H54 (cell line): ENCODE results near the gene FGD5.

Experiments
- DNase-seq: peaks from one replicate; pipeline ENCODE4 v3.0.0; 2011; ENCODE audit warnings: low spot score, mixed read lengths; ENCODE audit not compliant: insufficient read length
- FAIRE-seq: peaks from 3 replicates; lab custom pipeline; 2011; peaks lifted over from hg19 to GRCh38; lab: Jason Lieb, UNC
- POLR2A ChIP-seq: IDR thresholded peaks from 2 replicates; pipeline ENCODE4 v1.6.1; 2011; ENCODE audit warnings: low read depth, mild to moderate bottlenecking, low read length

FGD5 gene

DNA sequence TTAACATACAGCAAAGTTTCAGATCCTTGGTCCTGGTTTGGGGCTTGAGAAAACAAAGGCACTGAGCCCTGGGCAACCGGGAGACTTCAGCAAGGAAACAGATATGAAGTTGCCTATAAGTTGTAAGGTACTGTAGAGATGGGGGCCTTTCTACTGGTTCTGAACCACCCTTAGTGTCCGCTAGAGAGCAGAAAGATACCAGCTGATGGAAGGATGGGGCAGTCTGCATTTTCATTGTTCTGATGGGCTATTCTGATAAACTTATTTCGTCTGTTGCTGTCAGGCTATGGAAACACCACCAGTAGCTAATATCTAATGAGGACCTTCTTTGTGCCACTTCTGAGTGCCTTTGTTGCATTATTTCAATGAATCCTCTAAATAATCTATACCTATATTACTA, 38.7 kb downstream of the FGD5 start:
- no peak for DNase-seq
- TF ChIP-seq POLR2A = no peak
- no peak for FAIRE-seq

DNA sequence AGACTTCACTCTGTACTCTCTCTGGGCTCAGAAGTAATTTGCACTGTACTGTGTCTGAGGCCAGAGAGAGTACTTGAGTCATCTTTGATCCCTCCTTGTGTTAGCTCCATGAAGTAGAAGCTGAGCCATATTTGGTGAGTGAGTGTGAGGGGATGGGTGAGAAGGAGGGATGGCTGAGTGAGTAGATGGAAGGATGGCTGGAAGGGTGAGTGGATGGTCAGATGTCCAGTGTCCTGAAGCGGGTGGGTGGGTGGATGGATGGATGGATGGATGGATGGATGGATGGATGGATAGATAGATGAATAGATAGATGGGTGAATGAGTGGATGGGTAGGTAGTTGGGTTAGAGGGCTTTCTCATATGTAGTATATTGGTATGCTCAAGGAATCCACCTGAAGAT, 39.3 kb downstream of the FGD5 start:
- no peak for TF ChIP-seq POLR2A
- DNase-seq (no peak), FAIRE-seq (no peak)

DNA sequence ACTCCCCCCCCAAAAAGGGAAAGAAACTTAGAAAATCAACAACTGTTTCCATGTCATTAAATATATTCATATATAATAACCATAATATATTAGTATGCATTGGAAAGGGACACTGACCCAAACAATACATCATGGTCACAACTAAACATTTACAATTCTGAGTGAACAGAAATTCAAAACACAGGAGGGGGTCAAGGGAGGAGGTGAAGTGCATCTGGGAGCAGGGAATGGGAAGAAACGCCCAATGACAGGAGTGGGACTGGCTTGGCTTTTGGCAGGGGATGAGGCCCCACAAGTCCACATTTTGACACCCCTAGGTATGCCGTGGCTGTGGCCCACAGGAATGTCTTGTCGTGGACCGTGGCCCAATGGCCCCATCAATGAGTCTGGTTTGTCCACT, 41.1 kb downstream of the FGD5 start:
- no peak for DNase-seq
- no peak for TF ChIP-seq POLR2A
- no peak for FAIRE-seq

DNA sequence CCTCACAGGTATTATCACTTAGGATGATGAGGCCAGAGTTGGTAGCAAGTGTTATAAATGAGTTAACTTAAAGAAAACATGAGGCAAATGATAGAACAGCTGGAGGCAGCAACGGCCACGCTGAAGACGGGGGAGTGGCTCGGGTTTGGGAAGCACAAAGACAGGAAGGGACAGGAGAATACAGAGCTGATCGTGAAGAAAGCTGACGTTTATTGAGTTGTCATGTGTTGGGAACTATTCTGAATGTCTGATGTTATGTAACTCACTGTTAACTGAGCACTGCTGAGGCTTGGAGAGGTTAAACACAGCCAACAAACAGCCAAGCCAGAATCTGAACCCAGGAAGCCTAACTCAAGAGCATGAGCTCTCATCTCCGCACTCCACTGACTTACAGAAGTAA, 42.3 kb downstream of the FGD5 start:
- no peak for TF ChIP-seq POLR2A
- no peak for FAIRE-seq
- no peak for DNase-seq

DNA sequence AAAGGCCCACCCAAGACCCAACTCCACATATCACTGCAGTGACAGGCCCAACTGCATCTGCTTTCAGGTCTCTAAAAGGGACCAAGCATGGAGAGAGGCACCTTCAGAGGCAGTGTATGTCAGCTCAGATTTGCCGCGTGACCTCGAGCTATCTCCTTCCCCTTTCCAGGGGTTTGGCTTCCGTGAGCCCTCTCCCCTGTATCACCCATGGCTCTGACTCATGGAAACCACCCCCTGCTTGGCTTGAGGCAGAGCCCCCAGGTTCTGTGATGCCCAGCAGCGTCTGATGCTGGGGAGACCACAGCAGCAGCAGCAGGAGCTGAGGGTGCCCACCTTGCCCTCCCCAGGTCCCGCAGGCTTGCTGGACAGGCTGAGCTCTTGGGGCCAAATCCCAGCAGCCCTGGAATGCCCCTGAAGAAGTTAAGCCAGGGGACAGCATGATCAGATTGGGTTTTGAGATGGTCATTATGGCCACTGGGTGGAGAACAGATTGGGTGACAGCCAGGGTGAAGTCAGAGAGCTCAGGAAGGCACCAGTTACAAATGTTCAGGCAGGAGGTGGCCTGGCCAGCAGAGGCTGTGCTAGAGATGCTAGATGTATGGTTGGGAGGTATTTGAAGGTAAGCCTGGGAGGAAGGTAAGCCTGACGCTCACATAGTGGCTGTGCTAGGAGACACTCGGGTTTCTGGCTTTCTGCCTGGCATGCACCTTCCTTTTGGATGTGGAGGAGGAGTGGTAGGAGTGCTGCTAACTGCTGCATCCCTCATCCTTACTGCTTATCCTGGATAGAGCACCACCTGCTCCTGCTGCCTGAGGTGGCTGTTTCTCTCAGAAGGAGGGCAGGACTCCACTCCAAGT, 42.9 kb downstream of the FGD5 start:
- FAIRE-seq (no peak), DNase-seq (no peak)
- no peak for TF ChIP-seq POLR2A

DNA sequence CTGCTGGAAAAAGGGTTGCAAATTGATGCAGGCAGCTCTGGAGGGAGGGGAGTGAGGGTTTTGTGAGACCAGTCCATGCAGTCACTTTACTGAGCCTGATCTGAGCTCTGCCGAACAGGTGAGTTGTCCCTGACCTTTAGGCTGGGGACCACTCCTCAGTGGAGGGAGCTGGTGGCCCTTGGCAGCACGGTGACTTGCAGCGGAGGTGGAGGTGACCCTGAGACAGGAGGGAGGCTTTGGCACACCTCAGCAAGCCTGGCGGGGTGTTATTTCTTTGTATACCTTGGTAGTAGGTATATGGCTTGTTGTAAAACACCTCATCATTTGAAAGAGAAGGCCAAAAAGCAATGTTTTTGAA, 43.5 kb downstream of the FGD5 start:
- FAIRE-seq (no peak), DNase-seq (no peak)

DNA sequence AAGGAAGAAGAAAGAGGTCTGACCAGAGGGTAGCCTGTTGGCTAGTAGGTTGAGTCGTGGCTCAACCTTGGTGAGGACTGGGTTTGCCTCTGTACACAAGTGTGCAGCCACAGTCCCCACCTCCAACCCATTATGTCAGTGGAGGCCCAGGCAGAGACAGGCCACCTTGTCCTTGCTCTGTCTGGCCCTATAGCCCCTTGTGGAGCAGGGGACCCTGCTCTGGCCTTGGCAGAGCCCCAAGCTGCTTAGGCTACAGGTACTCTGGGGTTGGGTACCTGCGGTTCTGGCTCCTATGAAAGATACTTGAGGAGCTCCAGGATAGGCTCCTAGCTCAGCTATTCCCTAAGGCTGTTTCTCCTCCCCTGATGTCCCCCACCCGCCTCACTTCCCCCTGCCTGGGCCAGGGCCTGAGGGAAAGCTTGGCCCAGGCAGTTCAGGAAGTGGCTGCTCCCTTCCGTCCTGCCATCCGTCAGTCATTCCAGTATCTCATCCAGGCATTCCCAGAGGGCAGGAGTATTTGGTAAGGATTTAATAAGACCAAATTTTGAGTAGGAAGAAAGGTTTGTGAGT, 44.0 kb downstream of the FGD5 start:
- FAIRE-seq (no peak), DNase-seq (no peak)
- TF ChIP-seq POLR2A = no peak

More for the DNA sequence above, 43.5 kb downstream of the FGD5 start:
- no peak for TF ChIP-seq POLR2A

DNA sequence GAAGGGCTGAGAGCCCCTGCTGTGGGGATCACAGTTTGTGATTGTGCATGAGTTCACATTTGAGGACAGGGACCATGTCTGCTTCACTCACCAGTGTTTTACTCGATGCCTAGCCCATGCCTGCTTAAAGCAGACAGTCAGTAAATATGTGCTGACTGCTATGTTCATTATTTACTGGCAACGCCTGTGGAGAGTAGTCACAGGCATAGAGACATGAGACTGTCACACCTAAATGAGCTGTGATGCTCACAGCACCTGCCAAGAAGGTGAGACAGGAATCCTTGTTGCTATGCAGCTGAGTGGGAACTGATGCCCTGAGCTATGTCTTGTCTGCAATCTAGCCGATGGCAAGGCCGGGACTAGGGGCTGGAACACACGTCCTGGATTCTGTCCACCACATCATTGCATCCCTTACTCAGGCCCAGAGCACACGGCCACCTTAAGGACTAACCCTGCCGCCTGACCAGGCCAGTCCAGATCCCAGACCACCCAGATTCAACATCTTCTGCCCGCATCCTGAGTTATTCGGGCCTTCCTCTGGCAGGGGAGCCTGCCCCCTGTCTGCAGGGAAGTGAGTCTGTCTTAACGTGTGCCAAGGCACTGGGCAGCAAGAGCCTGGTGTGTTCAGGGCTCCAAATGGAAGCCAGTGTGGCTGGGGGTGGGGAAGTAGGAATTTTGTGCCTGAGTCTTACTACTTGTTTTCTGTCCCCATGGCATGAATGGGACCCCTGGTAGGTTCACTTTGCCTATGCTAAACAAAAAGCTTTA, 44.8 kb downstream of the FGD5 start:
- DNase-seq (no peak), FAIRE-seq (no peak)
- TF ChIP-seq POLR2A = no peak

DNA sequence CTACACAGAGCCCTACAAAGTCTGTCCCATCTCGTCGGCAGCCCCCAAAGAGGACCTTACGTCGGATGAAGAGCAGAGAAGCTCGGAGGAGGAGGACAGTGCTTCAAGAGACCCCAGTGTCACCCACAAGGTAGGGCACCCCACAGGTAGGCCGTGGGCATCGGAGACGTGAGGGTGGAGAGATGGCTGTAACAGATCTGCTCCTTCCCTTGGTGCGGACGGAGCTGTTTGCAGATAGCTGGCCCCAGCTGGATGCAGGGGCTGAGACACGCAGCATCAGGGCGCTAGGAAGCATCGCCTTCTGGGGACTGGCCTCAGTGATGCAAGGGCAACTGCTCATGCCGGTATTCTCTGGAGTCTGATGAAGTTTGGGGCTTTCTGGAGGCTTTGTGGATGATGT, 45.4 kb downstream of the FGD5 start:
- no peak for TF ChIP-seq POLR2A
- DNase-seq = no peak
- FAIRE-seq = no peak

DNA sequence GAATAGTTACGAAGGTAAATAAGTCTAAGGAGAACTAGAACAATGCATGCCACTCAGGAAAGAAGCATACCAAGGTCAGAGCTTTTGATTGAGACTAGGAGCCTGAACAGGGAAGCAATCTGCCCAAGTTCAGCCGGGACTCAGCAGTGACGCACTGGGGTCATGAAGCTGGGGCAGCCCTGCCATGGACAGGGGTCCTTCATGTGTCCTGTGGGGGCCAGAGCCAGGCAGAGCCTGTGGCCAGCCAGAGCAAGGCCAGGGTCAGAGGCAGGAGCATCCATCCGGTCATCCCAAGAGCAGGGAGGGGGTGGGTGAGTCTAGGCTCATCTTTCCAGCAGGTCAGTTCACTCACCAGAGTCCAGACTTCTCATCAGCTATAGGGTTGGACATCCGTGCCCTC, 47.9 kb downstream of the FGD5 start:
- DNase-seq (no peak), FAIRE-seq (no peak)
- TF ChIP-seq POLR2A = no peak

DNA sequence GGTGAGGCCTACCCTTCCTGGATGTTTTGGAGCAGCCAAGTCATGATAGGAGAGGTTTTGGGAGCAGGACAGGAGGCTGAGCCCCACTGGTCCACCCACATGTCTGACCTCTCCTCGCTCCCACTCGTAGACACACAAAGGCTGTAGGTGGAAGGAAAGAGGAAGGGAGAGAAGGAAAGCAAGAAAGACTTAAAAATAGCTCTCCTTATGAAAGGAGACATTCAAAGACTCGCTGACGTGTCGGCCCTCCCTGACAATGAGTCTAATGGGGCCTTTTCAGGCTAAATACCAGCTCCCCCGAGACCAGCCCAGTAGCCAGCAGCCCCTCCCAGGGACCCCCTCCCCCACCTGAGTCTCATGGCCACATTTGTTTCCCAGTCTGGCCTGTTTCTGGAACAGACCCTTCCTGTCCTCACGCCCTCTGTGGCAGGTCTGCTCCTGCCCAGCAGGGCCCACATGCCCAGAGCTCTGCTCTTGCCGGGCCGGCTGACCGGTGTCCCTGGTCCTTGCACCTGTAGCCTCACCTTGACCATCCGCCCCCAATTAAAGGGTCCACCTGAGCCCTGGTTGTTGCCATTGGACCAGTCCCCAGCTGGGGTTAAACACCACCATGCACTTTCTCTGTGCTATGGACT, 49.3 kb downstream of the FGD5 start:
- DNase-seq (no peak), FAIRE-seq (no peak)
- no peak for TF ChIP-seq POLR2A

DNA sequence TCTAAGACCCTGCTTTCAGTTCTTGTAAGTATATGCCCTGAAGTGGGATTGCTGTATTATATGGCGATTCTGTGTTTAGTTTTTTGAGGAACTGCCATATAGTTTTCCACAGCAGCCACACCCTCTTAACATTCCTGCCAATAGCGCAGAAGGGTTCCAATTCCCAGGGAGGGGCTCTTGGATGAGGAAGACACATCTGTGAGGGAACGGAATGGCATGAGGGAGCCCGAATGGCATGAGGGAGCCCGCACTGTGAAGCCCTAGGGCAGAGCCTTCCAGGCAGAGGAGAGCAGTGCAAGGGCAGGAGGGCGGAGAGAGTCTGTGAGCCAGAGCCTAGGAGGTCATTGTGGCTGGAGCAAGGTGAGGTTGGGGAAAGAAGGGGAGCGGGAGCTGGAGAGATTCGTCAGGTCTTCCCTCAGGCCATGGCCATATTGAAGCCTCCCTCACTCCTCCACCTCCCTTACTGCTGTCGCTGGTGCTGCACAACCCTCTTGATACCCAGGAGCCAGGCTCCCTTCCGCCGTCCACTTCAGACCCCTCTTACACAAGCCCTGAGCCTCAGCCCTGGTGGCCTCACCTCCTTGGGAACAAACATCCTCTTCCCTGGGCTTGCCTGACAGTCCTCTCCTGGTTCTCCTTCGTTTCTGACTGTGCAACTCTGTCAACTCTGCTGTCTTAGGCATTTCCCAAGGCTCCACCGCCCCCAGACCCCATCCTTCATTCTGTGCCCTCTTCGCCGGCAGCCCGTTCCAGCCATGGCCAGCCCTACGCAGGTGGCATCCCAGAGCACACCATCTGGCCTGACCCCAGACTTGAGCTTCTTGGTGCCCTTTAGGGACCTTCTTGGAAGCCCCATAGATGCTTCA, 51.4 kb downstream of the FGD5 start:
- TF ChIP-seq POLR2A = no peak
- DNase-seq (no peak), FAIRE-seq (no peak)

DNA sequence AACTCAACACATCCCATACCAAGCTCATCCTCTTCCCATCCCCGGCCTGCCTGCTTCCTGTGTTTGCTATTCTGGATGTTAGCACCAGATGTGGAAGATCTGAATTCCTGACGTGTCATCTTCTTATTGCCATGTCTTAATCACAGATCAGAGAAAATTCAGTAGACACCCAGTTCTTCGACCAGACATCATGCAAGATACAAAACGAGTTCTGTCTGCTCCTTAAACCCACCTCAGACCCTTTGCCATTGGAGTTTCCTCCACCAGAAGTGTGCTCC, 52.0 kb downstream of the FGD5 start:
- no peak for TF ChIP-seq POLR2A
- no peak for FAIRE-seq
- no peak for DNase-seq
